ENCODE measurements around the gene TMEM256. TPM values are rescaled to one million over a fixed set of nuclear protein-coding genes. Genes with fewer than 3 reads are reported as not detected.

Gene TMEM256
- polyA plus RNA-seq, 2 of the 4 experiments (the other 2 are of a cell fraction): 127 to 164 TPM

- no peak for DNase-seq (ENCODE audit: low read depth in 1 of 2, low spot score in 1 of 2)
- WGBS (ENCODE audit: missing lambda C conversion rate): 36% methylated on average over 5 of the region's 5 CpGs
- no peak within 1 kb of the TSS for H3K4me2 ChIP-seq
- H3K9me3 ChIP-seq: no peaks in the 10 kb centered on the region
- TF ChIP-seq, protein P1, sequence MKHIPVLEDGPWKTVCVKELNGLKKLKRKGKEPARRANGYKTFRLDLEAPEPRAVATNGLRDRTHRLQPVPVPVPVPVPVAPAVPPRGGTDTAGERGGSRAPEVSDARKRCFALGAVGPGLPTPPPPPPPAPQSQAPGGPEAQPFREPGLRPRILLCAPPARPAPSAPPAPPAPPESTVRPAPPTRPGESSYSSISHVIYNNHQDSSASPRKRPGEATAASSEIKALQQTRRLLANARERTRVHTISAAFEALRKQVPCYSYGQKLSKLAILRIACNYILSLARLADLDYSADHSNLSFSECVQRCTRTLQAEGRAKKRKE (CRISPR knock-in tag; IDR thresholded peaks at IDR 0.05; ENCODE audit: low read depth): no peak
- no peak for TF ChIP-seq RNF2 (IDR thresholded peaks at IDR 0.05; ENCODE audit: borderline replicate concordance, low read depth)
- no peak for TF ChIP-seq ZC3H11A (IDR thresholded peaks at IDR 0.05)
- no peak for TF ChIP-seq MAFK (IDR thresholded peaks at IDR 0.05; ENCODE audit: partially characterized antibody)
- TF ChIP-seq USF2 (IDR thresholded peaks at IDR 0.05): no peak
- TF ChIP-seq SREBF2 (IDR thresholded peaks at IDR 0.05): no peak
- TF ChIP-seq EP300 (IDR thresholded peaks at IDR 0.05): no peak
- TF ChIP-seq PHF8 (IDR thresholded peaks at IDR 0.05; ENCODE audit: borderline replicate concordance, low read depth): no peak
- TF ChIP-seq HEYL (CRISPR knock-in tag; IDR thresholded peaks at IDR 0.05): no peak
- no peak for TF ChIP-seq POLR2AphosphoS2 (conservative IDR thresholded peaks at IDR 0.05; ENCODE audit: low read length)
- TF ChIP-seq SMC3 (IDR thresholded peaks at IDR 0.05): no peak
- TF ChIP-seq GATA3 (IDR thresholded peaks at IDR 0.05; ENCODE audit: borderline replicate concordance): no peak
- ATAC-seq: no peak
- ChIA-PET POLR2A (no interaction called here), CTCF (interaction anchor here (0.7 to 17.0 kb wide), 3 partner anchors 73 to 132 kb away, joined by 3 to 232 read pairs (median 5); partner anchors contain the start of genes KCTD11 and TMEM95)
- no peak for FAIRE-seq
- H3K27ac ChIP-seq: no peak within 1 kb of the TSS
- no peaks in the 10 kb centered on the region for H3K4me1 ChIP-seq
- H3K4me3 ChIP-seq: no peak within 1 kb of the TSS
Measured at GRCh38 chr17:7428557-7428956, 24.7 kb upstream of the TMEM256 start, which contains the start of gene SPEM3. SPEM3 (plus strand) TSS chr17:7428857; CDS start chr17:7428903, 46 bp downstream.

DNA sequence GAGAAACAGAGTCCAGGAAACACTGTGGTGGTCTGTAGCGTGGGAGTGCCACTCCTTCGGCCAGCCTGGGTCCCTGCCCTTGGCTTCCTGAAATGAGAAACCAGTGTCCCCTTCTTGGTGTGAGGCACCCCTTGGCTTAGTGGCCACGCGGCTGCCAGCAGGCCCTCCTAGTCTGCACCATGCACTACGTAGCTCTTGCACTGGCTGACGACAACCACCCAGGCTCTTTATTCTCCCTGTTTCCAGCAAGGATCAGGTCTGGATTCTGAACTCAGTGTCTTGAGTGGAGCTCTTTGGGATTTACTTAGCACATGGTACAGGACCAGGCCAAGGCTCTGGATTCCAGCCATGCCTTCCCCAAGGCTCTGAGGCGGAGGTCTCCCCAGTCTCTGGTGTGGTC is 23.7 kb upstream of the TMEM256 start:
- POLR2A ChIA-PET: no interaction called here
- Histone ChIP-seq H3K27ac (no peak overlapping the region), H3K4me1 (no peaks in the 10 kb centered on the region), H3K4me3 (no peak overlapping the region), H3K9me3 (no peaks in the 10 kb centered on the region), H3K4me2 (no peak overlapping the region)
- DNase-seq (ENCODE audit: low read depth in 1 of 2, low spot score in 1 of 2) (no peak), FAIRE-seq (no peak), ATAC-seq (no peak; a peak in 1 of 6 replicates)
- WGBS (ENCODE audit: missing lambda C conversion rate): 88% methylated on average over 7 of the region's 7 CpGs
- CTCF ChIA-PET: interaction anchor here (0.9 to 5.7 kb wide), 4 partner anchors 8 to 133 kb away, joined by 3 to 50 read pairs (median 8); partner anchors contain the start of genes TMEM102 and TMEM95
- no peak for TF ChIP-seq EP300 (IDR thresholded peaks at IDR 0.05)
- TF ChIP-seq BCL3 (IDR thresholded peaks at IDR 0.05): no peak
- TF ChIP-seq CHD4 (IDR thresholded peaks at IDR 0.05; ENCODE audit: borderline replicate concordance): no peak
- no peak for TF ChIP-seq RARB (CRISPR knock-in tag; IDR thresholded peaks at IDR 0.05)
- TF ChIP-seq SMC3 (IDR thresholded peaks at IDR 0.05): no peak
- TF ChIP-seq NPAS2 (CRISPR knock-in tag; IDR thresholded peaks at IDR 0.05; ENCODE audit: borderline replicate concordance): no peak
- no peak for TF ChIP-seq FOXS1 (CRISPR knock-in tag; IDR thresholded peaks at IDR 0.05)
- no peak for TF ChIP-seq CBX8 (IDR thresholded peaks at IDR 0.05)
- TF ChIP-seq MAFK (IDR thresholded peaks at IDR 0.05; ENCODE audit: partially characterized antibody): no peak
- no peak for TF ChIP-seq RAD21 (conservative IDR thresholded peaks at IDR 0.05 in 1 of 2, IDR thresholded peaks at IDR 0.05 in 1 of 2)
- TF ChIP-seq EHF (CRISPR knock-in tag; IDR thresholded peaks at IDR 0.05): no peak
- no peak for TF ChIP-seq ZSCAN20 (CRISPR knock-in tag; IDR thresholded peaks at IDR 0.05)
